ENCODE measurements around the gene HSD17B1.

GRCh38 chr17:42543190-42544079 lies 9.3 kb upstream of the HSD17B1 start:
- TF ChIP-seq CTCF (IDR thresholded peaks at IDR 0.05; ENCODE audit: low read depth, low read length, poor library complexity, severe bottlenecking) (no peak), EZH2phosphoT487 (IDR thresholded peaks at IDR 0.05; ENCODE audit: borderline replicate concordance, low read length) (no peak)

Data from DOHH2 (cell line).